ENCODE data around the gene NDEL1. TPM values are rescaled to one million over a fixed set of nuclear protein-coding genes. Genes with fewer than 3 reads are reported as not detected.

The NDEL1 gene
- total RNA-seq, 6 experiments from 2014 or later, result 22.2 to 34.9 (median 28.4) TPM

DNA sequence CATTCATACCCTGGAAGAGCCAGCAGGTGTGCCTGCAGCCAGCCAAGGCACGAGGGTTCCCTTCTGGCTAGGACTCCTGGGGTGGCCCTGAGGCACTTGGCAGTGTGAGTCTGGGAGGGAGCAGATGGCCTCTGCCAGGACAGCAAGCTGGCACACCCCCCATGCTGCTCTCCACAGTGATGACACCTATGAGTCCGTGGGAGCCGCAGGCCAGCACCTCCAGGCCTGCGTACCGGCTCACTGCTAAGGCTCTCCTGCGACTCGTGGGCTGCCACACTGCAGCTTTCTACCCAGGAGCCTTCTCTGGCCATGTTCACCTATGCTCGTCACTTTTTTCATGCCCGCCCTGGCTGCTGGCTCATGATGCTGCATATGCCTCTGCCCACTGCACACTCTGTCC lies 68.1 kb downstream of the NDEL1 start:
- DNase-seq, result no peak
- H3K4me3 ChIP-seq, result no peak overlapping the region
- H3K4me1 ChIP-seq, result no peaks in the 10 kb centered on the region
- H3K36me3 ChIP-seq, result peaks cover 0 to 23% (median 12%) of the 10 kb centered on the region in 4 donors
- WGBS (ENCODE audit: insufficient coverage, low coverage, low lambda C conversion rate, missing lambda C conversion rate), result 94% methylated on average over 3 of the region's 9 CpGs
- no peaks in the 10 kb centered on the region for H3K27me3 ChIP-seq
- no peak overlapping the region for H3K27ac ChIP-seq
- intact Hi-C loops (cut with DNase I), result no loop called here
- peak in 1 of 4 donors; percentile 19 for ATAC-seq
- no peak for TF ChIP-seq POLR2A (IDR thresholded peaks at IDR 0.05)
- TF ChIP-seq, protein P1, sequence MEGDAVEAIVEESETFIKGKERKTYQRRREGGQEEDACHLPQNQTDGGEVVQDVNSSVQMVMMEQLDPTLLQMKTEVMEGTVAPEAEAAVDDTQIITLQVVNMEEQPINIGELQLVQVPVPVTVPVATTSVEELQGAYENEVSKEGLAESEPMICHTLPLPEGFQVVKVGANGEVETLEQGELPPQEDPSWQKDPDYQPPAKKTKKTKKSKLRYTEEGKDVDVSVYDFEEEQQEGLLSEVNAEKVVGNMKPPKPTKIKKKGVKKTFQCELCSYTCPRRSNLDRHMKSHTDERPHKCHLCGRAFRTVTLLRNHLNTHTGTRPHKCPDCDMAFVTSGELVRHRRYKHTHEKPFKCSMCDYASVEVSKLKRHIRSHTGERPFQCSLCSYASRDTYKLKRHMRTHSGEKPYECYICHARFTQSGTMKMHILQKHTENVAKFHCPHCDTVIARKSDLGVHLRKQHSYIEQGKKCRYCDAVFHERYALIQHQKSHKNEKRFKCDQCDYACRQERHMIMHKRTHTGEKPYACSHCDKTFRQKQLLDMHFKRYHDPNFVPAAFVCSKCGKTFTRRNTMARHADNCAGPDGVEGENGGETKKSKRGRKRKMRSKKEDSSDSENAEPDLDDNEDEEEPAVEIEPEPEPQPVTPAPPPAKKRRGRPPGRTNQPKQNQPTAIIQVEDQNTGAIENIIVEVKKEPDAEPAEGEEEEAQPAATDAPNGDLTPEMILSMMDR (IDR thresholded peaks at IDR 0.05), result no peak
- H3K9me3 ChIP-seq, result no peaks in the 10 kb centered on the region

DNA sequence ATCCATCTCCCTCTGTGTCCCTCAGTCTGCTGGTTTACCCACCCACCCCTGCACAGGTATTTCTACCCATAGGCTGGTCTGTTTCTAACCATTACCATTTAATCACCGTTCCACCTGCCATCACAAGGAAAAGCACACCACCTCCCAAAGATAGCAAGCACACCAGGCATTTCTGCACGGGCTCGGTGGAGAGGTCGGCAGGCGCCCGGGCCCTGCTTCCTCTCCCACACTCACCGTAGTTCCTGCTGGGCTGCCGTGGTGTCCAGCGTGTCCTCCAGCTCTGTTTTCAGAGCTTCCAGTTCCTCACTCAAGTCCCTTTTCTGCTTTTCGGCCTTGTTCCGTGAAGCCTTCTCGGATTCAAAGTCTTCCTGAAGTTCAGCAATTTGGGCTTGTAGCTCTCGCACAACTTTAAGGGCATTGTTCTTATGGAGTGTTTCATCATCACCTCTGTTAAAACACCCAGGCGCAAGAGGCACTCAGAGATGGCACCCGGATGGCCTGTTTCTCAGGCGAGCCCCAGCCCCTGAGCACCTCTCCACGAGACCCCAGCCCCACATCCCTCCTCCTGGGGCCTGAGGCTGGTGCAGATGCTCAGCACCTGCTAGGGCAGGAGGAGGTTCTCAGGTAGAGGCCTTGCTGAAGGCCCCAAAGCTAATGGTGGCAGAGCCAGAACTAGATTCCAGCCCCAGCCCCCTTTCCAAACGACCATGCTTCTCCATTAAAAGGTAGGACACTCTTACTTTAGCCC lies 69.0 kb downstream of the NDEL1 start:
- ATAC-seq, result no peak
- Histone ChIP-seq H3K9me3 (no peaks in the 10 kb centered on the region), H3K27me3 (no peaks in the 10 kb centered on the region), H3K27ac (no peak overlapping the region), H3K4me3 (no peak overlapping the region), H3K36me3 (peaks cover 0 to 24% (median 12%) of the 10 kb centered on the region in 4 donors), H3K4me1 (no peaks in the 10 kb centered on the region)
- intact Hi-C loops (cut with DNase I), result no loop called here
- no peak for DNase-seq
- WGBS (ENCODE audit: insufficient coverage, low coverage, low lambda C conversion rate, missing lambda C conversion rate), result 95% methylated on average over 11 of the region's 18 CpGs
- TF ChIP-seq, protein P1 (IDR thresholded peaks at IDR 0.05), result no peak
- no peak for TF ChIP-seq POLR2A (IDR thresholded peaks at IDR 0.05)

DNA sequence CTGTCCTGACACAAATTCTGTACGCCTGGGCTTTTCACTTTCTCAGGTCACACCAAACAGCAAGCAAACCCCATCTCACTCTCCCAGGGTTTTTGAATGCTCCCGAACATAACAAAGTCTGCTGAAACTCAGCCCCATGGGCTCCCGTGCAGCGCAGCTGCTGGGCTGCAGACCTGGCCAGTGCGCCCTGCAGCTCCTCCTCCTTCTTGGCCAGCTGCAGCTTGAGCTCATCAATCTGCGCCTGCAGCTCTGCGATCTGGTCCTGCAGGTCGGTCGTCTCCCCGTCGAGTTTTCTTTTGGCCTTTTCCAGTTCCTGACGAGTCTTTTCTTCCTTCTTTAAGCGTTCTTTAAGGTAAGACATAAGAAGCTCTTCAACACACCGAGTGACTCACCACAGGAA lies 70.5 kb downstream of the NDEL1 start:
- Histone ChIP-seq H3K27me3 (no peaks in the 10 kb centered on the region), H3K36me3 (peaks cover 0 to 24% (median 8%) of the 10 kb centered on the region in 4 donors), H3K4me1 (no peaks in the 10 kb centered on the region), H3K9me3 (no peaks in the 10 kb centered on the region), H3K4me3 (no peak overlapping the region), H3K27ac (no peak overlapping the region)
- TF ChIP-seq, protein P1 (IDR thresholded peaks at IDR 0.05), result no peak
- no peak for TF ChIP-seq POLR2A (IDR thresholded peaks at IDR 0.05)
- intact Hi-C loops (cut with DNase I), result no loop called here
- no peak for DNase-seq
- 93% methylated on average over 11 of the region's 14 CpGs for WGBS (ENCODE audit: insufficient coverage, low coverage, low lambda C conversion rate, missing lambda C conversion rate)
- no peak for ATAC-seq

DNA sequence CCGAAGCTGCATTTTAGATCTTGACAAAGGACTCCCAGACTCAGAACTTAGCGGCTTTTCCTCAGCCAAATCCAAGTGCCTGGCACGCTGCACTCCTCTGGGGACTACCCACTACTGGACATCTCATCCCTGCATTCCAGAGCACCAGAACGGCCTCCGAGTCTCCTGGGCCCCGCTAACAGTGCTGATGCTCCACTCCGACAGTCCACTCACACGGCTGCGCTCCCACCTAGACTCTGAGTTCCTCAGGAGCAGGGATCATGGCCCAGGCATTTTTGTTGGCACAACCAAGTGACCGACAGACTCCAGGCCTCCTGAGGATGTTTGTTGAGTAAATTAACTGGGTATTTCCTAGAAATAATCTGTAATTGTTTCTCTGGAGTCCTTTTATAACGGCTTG lies 79.1 kb downstream of the NDEL1 start:
- no peaks in the 10 kb centered on the region for H3K9me3 ChIP-seq
- no peaks in the 10 kb centered on the region for H3K4me1 ChIP-seq
- TF ChIP-seq, protein P1 (IDR thresholded peaks at IDR 0.05), result no peak
- TF ChIP-seq POLR2A (IDR thresholded peaks at IDR 0.05), result no peak
- DNase-seq (no peak), ATAC-seq (no peak)
- peaks cover 0 to 10% (median 3%) of the 10 kb centered on the region in 4 donors for H3K36me3 ChIP-seq
- WGBS (ENCODE audit: insufficient coverage, low coverage, low lambda C conversion rate, missing lambda C conversion rate), result 96% methylated on average over 11 of the region's 11 CpGs
- H3K4me3 ChIP-seq, result no peak overlapping the region
- intact Hi-C loops (cut with DNase I), result no loop called here
- H3K27ac ChIP-seq, result no peak overlapping the region
- H3K27me3 ChIP-seq, result no peaks in the 10 kb centered on the region

Small RNAs within 50 kb of the gene (small RNA-seq; reads per million reads assigned to genes)
- 0 reads per million in 2 experiments for gene RNU7-43P

Other genes starting within 250 kb of the NDEL1 start
- gene BORCS6, start 245.7 kb upstream of the NDEL1 start, total RNA-seq, result 1 to 10 TPM; 3.1 to 5.3 (median 4.2) TPM
- gene AURKB, start 225.3 kb upstream of the NDEL1 start, total RNA-seq, result 1 to 10 TPM in 4 of 6 experiments, under 1 TPM in 2; 0.26 to 3.9 (median 1.5) TPM
- gene CTC1, start 187.8 kb upstream of the NDEL1 start, total RNA-seq, result 10 to 100 TPM in 5 of 6 experiments, 1 to 10 TPM in 1; 8.5 to 29.1 (median 21.1) TPM
- 10 to 100 TPM in 5 of 6 experiments, 1 to 10 TPM in 1; 10.0 to 21.0 (median 15.6) TPM for gene PFAS, start 186.6 kb upstream of the NDEL1 start, total RNA-seq
- gene RANGRF, start 147.2 kb upstream of the NDEL1 start, total RNA-seq, result 1 to 10 TPM; 4.7 to 9.5 (median 6.8) TPM
- gene SLC25A35, start 140.5 kb upstream of the NDEL1 start, total RNA-seq, result 1 to 10 TPM in 4 of 6 experiments, under 1 TPM in 2; 0.49 to 3.0 (median 1.6) TPM
- gene ARHGEF15, start 125.6 kb upstream of the NDEL1 start, total RNA-seq, result 10 to 100 TPM in 1 of 6 experiments, 1 to 10 TPM in 5; 1.6 to 12.2 (median 2.5) TPM
- not detected for gene ODF4, start 96.0 kb upstream of the NDEL1 start, total RNA-seq
- 1,000 to 10,000 TPM in 2 of 6 experiments, 100 to 1,000 TPM in 4; 467 to 1,753 (median 509) TPM for gene RPL26, start 52.7 kb upstream of the NDEL1 start, total RNA-seq
- gene RNF222, start 38.1 kb upstream of the NDEL1 start, total RNA-seq, result not detected
- gene MYH10, start 194.8 kb downstream of the NDEL1 start, total RNA-seq, result 10 to 100 TPM; 19.8 to 32.9 (median 24.3) TPM

Measured in right lobe of liver (tissue), 6 donors.